SK-N-MC (cell line): ENCODE results near the gene TUBD1.
A peak's percentile ranks its signal among the peaks of the same experiment; 100 is the strongest.

ENCODE experiments used
- DNase-seq: peaks from one replicate; pipeline ENCODE4 v3.0.0-alpha.2; 2011; ENCODE audit warnings: low read depth, low spot score
- H3K27ac ChIP-seq: fragments of 200-600 bp; sonication (generic); 2 replicates; pipeline ENCODE4 v1.5.1; 2016; ENCODE audit warnings: mixed run types
- H3K36me3 ChIP-seq: fragments of 200-600 bp; sonication (generic); 2 replicates; pipeline ENCODE4 v1.6.1; 2017; ENCODE audit warnings: antibody characterized with exemption, low read length, mixed read lengths; ENCODE audit not compliant: insufficient read depth
- H3K4me3 ChIP-seq: fragments of 200-600 bp; sonication (generic); 2 replicates; pipeline ENCODE4 v1.5.1; 2016
- H3K9ac ChIP-seq: fragments of 200-600 bp; sonication (generic); 2 replicates; pipeline ENCODE4 v1.8.0; 2017; ENCODE audit warnings: mixed run types, mixed read lengths; ENCODE audit not compliant: insufficient read length
- H3K9me3 ChIP-seq: fragments of 200-600 bp; sonication (generic); 2 replicates; pipeline ENCODE4 v1.6.1; 2017; ENCODE audit warnings: low read depth, mild to moderate bottlenecking, antibody characterized with exemption, low read length, moderate library complexity, mixed read lengths
- EZH2 ChIP-seq: fragments of 200-600 bp; sonication (generic); IDR thresholded peaks from one replicate; pipeline ENCODE4 v1.6.1; 2017; ENCODE audit warnings: antibody characterized with exemption
- FOXP2 ChIP-seq: optimal IDR thresholded peaks from 2 replicates; pipeline ENCODE3; 2011; ENCODE audit warnings: mild to moderate bottlenecking, moderate library complexity; ENCODE audit not compliant: insufficient read depth; ENCODE audit errors: extremely low read length, control extremely low read depth
- POLR2AphosphoS5 ChIP-seq: IDR thresholded peaks from 2 replicates; pipeline ENCODE4 v1.6.1; 2012; ENCODE audit warnings: mild to moderate bottlenecking, low read depth, low read length, borderline replicate concordance

The TUBD1 gene

DNA sequence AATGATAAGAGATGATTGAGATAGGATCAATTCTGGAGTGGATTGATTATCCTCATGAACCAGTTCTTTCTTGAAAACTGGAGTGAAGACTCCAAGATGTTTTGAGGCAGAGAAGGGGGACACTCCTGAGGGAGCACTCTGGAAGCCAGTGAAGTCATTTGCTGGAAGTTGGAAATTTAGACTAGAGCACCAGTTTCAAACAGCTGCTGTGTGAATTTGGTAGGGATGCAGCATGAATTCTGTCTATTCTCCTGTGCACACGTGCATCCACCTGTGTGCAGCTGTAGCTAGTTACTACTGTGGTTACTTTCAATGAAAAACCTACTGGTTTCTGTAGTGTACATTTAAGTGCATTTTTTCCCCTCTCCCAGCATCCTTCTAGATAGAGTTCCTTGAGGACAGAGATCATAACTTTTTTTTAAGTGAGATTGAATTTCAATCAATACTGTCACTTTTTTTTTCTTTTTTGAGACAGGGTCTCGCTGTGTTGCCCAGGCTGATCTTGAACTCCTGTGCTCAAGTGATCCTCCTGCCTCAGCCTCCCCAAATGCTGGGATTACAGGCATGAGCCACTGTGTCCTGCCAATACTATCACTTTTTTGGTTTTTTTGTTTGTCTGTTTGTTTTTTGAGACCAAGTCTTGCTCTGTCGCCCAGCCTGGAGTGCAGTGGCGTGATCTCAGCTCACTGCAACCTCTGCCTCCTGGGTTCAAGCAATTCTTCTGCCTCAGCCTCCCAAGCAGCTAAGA is 65.9 kb downstream of the TUBD1 start:
- no peak for DNase-seq
- Histone ChIP-seq H3K9ac (no peak overlapping the region), H3K9me3 (no peaks in the 10 kb centered on the region), H3K4me3 (no peak overlapping the region), H3K36me3 (no peaks in the 10 kb centered on the region), H3K27ac (no peak overlapping the region)
- no peak for TF ChIP-seq POLR2AphosphoS5
- TF ChIP-seq EZH2 = no peak
- no peak for TF ChIP-seq FOXP2

DNA sequence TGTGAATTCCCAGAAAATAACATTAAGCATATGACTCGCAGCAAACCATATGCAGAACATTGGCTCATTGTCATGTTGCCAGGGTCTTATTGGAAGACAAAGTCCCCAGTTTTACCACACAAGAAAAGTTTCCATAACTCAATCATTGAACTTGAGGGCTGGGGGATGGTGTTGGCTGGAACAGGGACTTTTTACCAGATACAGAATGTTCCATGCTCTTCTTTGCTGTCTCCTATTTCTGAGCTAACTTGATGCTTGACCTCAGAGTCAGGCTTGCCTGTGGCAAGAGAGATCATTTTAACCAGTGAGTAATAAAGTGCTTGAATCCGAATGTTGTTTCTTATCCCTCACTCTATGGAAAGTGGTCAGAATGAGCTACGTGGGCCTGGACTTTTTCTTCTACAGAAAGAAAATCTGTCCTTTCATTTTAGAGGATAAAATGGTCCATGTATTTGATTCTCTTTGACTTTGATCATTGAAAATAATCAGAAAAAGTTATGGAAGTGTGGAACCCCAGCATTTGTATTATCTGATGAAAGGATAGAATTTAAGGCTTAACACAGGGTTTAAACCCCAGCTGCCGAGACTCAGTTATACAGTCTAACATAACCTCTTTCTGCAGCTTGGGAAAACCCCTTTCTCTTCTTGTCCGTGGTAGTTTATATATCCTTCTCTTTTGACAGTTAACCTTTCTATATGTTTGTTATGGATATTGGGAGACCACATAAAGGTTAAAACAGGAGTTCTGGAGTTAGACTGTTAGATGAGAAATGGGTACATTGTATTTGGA is 67.0 kb downstream of the TUBD1 start:
- no peak overlapping the region for H3K9ac ChIP-seq
- no peaks in the 10 kb centered on the region for H3K9me3 ChIP-seq
- DNase-seq = no peak
- H3K36me3 ChIP-seq = no peaks in the 10 kb centered on the region
- TF ChIP-seq FOXP2 = no peak
- TF ChIP-seq POLR2AphosphoS5 = no peak
- no peak for TF ChIP-seq EZH2
- H3K4me3 ChIP-seq = no peak overlapping the region
- no peak overlapping the region for H3K27ac ChIP-seq

- peaks cover 3% of the 10 kb centered on the region; the same call in 1 of the 2 replicates for H3K36me3 ChIP-seq
- peak overlapping the region; percentile 29; the same call in 1 of the 2 replicates for H3K27ac ChIP-seq
- no peak overlapping the region for H3K9ac ChIP-seq
- no peak overlapping the region for H3K4me3 ChIP-seq
- no peak for DNase-seq
- no peaks in the 10 kb centered on the region for H3K9me3 ChIP-seq
- TF ChIP-seq FOXP2 = no peak
- no peak for TF ChIP-seq EZH2
- TF ChIP-seq POLR2AphosphoS5 = no peak
Measured at GRCh38 chr17:59815965-59816364, 76.8 kb downstream of the TUBD1 start.

GRCh38 chr17:59814685-59815084 is 78.1 kb downstream of the TUBD1 start:
- H3K36me3 ChIP-seq = peaks cover 3% of the 10 kb centered on the region; the same call in 1 of the 2 replicates
- TF ChIP-seq EZH2 (no peak), FOXP2 (no peak)

DNA sequence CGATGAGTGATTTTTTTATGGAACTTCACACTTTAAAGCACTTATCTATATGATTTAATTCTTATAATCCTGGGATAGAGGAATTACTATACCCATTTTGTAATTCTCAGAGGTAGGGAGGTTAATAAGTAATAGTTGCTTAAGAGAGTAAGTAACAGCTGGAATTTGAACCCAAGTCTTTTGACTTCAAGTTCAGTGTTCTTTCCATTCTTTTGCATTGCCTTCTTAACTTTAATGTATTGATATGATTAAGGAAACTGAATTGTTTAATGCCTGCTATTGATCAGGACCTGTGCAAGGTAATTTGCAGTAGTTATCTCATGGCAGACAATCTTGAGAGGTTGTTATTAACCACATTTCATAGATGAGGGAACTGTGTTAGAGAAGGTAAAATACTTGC is 78.5 kb downstream of the TUBD1 start:
- no peaks in the 10 kb centered on the region for H3K9me3 ChIP-seq
- no peak overlapping the region for H3K4me3 ChIP-seq
- no peak for DNase-seq
- no peak for TF ChIP-seq EZH2
- no peak for TF ChIP-seq POLR2AphosphoS5
- TF ChIP-seq FOXP2 = no peak
- no peak overlapping the region for H3K9ac ChIP-seq
- peaks cover 3% of the 10 kb centered on the region; the same call in 1 of the 2 replicates for H3K36me3 ChIP-seq
- no peak overlapping the region for H3K27ac ChIP-seq

More at GRCh38 chr17:59814685-59815084, 78.1 kb downstream of the TUBD1 start:
- Histone ChIP-seq H3K9me3 (no peaks in the 10 kb centered on the region), H3K27ac (no peak overlapping the region), H3K9ac (no peak overlapping the region), H3K4me3 (no peak overlapping the region)
- DNase-seq = no peak

DNA sequence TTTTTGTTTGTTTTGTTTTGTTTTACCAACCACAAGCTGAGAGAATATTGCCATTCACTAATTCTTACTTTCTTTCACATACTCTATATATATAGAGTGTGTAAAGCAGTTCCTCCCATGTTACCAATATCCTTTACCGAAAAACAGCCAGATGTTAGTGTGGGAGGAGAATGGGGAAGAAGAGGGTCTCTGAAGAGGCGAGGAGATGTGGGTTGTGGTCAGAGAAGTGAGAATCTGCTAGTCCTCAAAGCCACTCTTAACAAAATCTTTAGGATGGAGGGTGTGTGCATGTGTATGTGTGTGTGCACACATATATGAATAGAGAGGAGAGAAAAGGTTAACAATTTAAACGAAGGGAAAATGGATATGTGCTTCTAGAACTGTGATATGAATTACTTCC is 80.6 kb downstream of the TUBD1 start:
- TF ChIP-seq FOXP2 (no peak), EZH2 (no peak), POLR2AphosphoS5 (no peak)
- no peak overlapping the region for H3K4me3 ChIP-seq
- H3K27ac ChIP-seq = no peak overlapping the region
- no peak for DNase-seq
- no peak overlapping the region for H3K9ac ChIP-seq
- no peaks in the 10 kb centered on the region for H3K9me3 ChIP-seq
- H3K36me3 ChIP-seq = peaks cover 3% of the 10 kb centered on the region; the same call in 1 of the 2 replicates

DNA sequence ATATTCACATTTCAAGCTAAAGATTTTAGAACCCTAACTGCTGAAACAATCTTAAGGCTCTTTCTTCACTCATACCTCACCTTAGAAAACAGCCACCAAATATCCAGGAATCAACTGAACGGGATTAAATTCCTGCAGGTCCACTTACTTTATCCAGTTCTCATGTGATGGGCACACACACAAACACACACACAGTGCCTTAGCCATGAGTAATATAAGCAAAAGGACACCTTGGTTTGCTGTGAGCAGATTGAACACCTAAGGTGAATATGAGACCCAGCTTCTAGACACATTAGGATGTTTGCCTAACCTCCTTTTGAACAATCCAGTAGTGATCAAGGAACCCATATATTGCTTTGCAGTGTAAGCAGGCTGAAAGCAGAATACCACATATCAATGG is 81.5 kb downstream of the TUBD1 start:
- Histone ChIP-seq H3K27ac (no peak overlapping the region), H3K9me3 (no peaks in the 10 kb centered on the region), H3K9ac (no peak overlapping the region), H3K36me3 (peaks cover 3% of the 10 kb centered on the region; the same call in 1 of the 2 replicates), H3K4me3 (no peak overlapping the region)
- no peak for TF ChIP-seq EZH2
- no peak for DNase-seq

DNA sequence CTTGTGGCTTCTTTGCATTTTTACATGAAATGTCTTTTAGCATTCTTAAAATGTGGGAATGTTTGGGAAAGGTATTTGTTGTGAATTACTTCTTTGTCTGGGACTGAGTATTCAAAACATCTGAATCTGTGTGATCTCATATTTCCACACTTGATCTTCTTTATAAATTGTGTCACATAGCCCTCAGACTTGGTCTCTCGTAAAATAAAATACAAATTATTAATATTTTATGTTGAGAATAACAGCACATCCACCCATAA is 81.9 kb downstream of the TUBD1 start:
- TF ChIP-seq POLR2AphosphoS5 = no peak
- TF ChIP-seq EZH2 = no peak
- TF ChIP-seq FOXP2 = no peak
- Histone ChIP-seq H3K36me3 (peaks cover 3% of the 10 kb centered on the region; the same call in 1 of the 2 replicates), H3K9ac (no peak overlapping the region), H3K9me3 (no peaks in the 10 kb centered on the region), H3K4me3 (no peak overlapping the region), H3K27ac (no peak overlapping the region)
- DNase-seq = no peak
